OCI-LY3 (cell line): ENCODE results near the gene NR2F6.

Experiments
- H2AFZ ChIP-seq: fragments of 200-600, 300-600 bp; shearing (Covaris generic); 2 replicates; pipeline ENCODE4 v1.6.0; 2014; ENCODE audit warnings: antibody characterized with exemption, low read depth, low read length
- H3K27ac ChIP-seq: fragments of 200-600, 300-600 bp; sonication (generic); 2 replicates; pipeline ENCODE4 v1.5.1; 2014; ENCODE audit warnings: mild to moderate bottlenecking, low read length, moderate library complexity, mixed read lengths
- H3K27me3 ChIP-seq: fragments of 200-600, 300-600 bp; sonication (generic); 2 replicates; pipeline ENCODE4 v1.6.1; 2014; ENCODE audit warnings: low read depth, low read length, mixed read lengths
- H3K36me3 ChIP-seq: fragments of 200-600, 300-600 bp; sonication (generic); replicated peaks from 2 replicates; pipeline ENCODE3; 2014; ENCODE audit warnings: low read depth, low read length, mixed read lengths
- H3K4me1 ChIP-seq: fragments of 300-600, 200-600 bp; sonication (generic); 2 replicates; pipeline ENCODE4 v1.6.1; 2014; ENCODE audit warnings: low read length, mixed read lengths
- H3K4me2 ChIP-seq: fragments of 200-600, 300-600 bp; sonication (generic); 2 replicates; pipeline ENCODE4 v1.6.1; 2014; ENCODE audit warnings: low read length, mixed read lengths
- H3K4me3 ChIP-seq: fragments of 300-600, 200-600 bp; sonication (generic); 2 replicates; pipeline ENCODE4 v1.5.1; 2014; ENCODE audit warnings: antibody characterized with exemption, mild to moderate bottlenecking, low read length, moderate library complexity
- H3K79me2 ChIP-seq: fragments of 300-600, 200-600 bp; shearing (Covaris generic); 2 replicates; pipeline ENCODE4 v1.6.1; 2014; ENCODE audit warnings: mild to moderate bottlenecking, low read length, mixed read lengths
- H3K9ac ChIP-seq: fragments of 300-600, 200-600 bp; shearing (Covaris generic); 2 replicates; pipeline ENCODE4 v1.6.0; 2014; ENCODE audit warnings: mild to moderate bottlenecking, low read length, moderate library complexity
- H3K9me3 ChIP-seq: fragments of 200-600, 300-600 bp; shearing (Covaris generic); 2 replicates; pipeline ENCODE4 v1.6.1; 2014; ENCODE audit warnings: low read length, mixed read lengths; ENCODE audit not compliant: insufficient read depth
- H4K20me1 ChIP-seq: fragments of 200-600, 300-600 bp; sonication (generic); 2 replicates; pipeline ENCODE4 v1.6.1; 2016; ENCODE audit warnings: low read length, mixed read lengths; ENCODE audit not compliant: insufficient read depth
- CTCF ChIP-seq: fragments of 200-600, 300-600 bp; sonication (generic); IDR thresholded peaks from 2 replicates; pipeline ENCODE4 v1.5.1; 2014; ENCODE audit warnings: antibody characterized with exemption, low read length, low read depth
- EZH2phosphoT487 ChIP-seq: fragments of 200-600 bp; shearing (Covaris generic); IDR thresholded peaks from 2 replicates; pipeline ENCODE4 v1.6.1; 2018; ENCODE audit warnings: antibody characterized with exemption, mixed run types, low read depth

NR2F6 gene

GRCh38 chr19:17184371-17184841 is 61.3 kb downstream of the NR2F6 start:
- no peaks in the 10 kb centered on the region for H3K79me2 ChIP-seq
- H3K27ac ChIP-seq, result peak overlapping the region; percentile 46
- peaks cover 43% of the 10 kb centered on the region for H3K36me3 ChIP-seq

GRCh38 chr19:17183858-17184321 is 61.8 kb downstream of the NR2F6 start:
- H3K27ac ChIP-seq, result peak overlapping the region; percentile 46
- H3K9ac ChIP-seq, result peak overlapping the region; percentile 13; the same call in 1 of the 2 replicates
- peak overlapping the region; percentile 61 for H3K4me2 ChIP-seq
- H2AFZ ChIP-seq, result 0 out of 2 replicates have a peak overlapping the region, but pooled peaks have one; percentile 1
- H3K36me3 ChIP-seq, result peaks cover 39% of the 10 kb centered on the region
- H3K4me1 ChIP-seq, result peaks cover 16% of the 10 kb centered on the region
- peak overlapping the region; percentile 32 for H3K4me3 ChIP-seq
- no peaks in the 10 kb centered on the region for H4K20me1 ChIP-seq
- TF ChIP-seq CTCF (no peak), EZH2phosphoT487 (no peak)
- H3K79me2 ChIP-seq, result no peaks in the 10 kb centered on the region
- no peaks in the 10 kb centered on the region for H3K27me3 ChIP-seq
- H3K9me3 ChIP-seq, result no peaks in the 10 kb centered on the region

More at GRCh38 chr19:17184371-17184841, 61.3 kb downstream of the NR2F6 start:
- Histone ChIP-seq H3K4me1 (peaks cover 16% of the 10 kb centered on the region), H3K4me2 (peak overlapping the region; percentile 61; the same call in 1 of the 2 replicates), H2AFZ (no peak overlapping the region), H3K9me3 (no peaks in the 10 kb centered on the region), H3K9ac (no peak overlapping the region), H3K4me3 (no peak overlapping the region), H3K27me3 (no peaks in the 10 kb centered on the region), H4K20me1 (no peaks in the 10 kb centered on the region)
- TF ChIP-seq CTCF, result no peak
- no peak for TF ChIP-seq EZH2phosphoT487

GRCh38 chr19:17183271-17183761 is 62.4 kb downstream of the NR2F6 start:
- no peak for TF ChIP-seq EZH2phosphoT487
- TF ChIP-seq CTCF, result 0 out of 2 replicates have a peak, but pooled peaks have one; percentile 20
- H3K27ac ChIP-seq, result peak overlapping the region; percentile 46

More at GRCh38 chr19:17183271-17183761, 62.4 kb downstream of the NR2F6 start:
- Histone ChIP-seq H2AFZ (0 out of 2 replicates have a peak overlapping the region, but pooled peaks have one; percentile 1), H3K36me3 (peaks cover 39% of the 10 kb centered on the region), H3K4me3 (peak overlapping the region; percentile 32), H3K4me2 (peak overlapping the region; percentile 61), H3K79me2 (no peaks in the 10 kb centered on the region), H4K20me1 (no peaks in the 10 kb centered on the region), H3K9ac (peak overlapping the region; percentile 13; the same call in 1 of the 2 replicates), H3K9me3 (no peaks in the 10 kb centered on the region), H3K27me3 (no peaks in the 10 kb centered on the region), H3K4me1 (peaks cover 16% of the 10 kb centered on the region)
